RWPE2 (cell line): Measurements from ENCODE around the gene TMPRSS9.

ENCODE experiments used
- ATAC-seq: fragments of 200-7000 bp; cut with Tn5 transposase; 3 replicates; pipeline ENCODE4 v1.9.1; 2021; ENCODE audit warnings: low read depth
- DNase-seq: peaks from one replicate; pipeline ENCODE4 v3.0.0-alpha.2; 2020; ENCODE audit warnings: low spot score
- H3K27ac ChIP-seq: fragments of 450-650 bp; 2 replicates; pipeline ENCODE4 v1.5.1; 2017; ENCODE audit warnings: mild to moderate bottlenecking; ENCODE audit not compliant: poor library complexity, severe bottlenecking
- H3K27me3 ChIP-seq: fragments of 250-450 bp; sonication (Bioruptor Pico); 2 replicates; pipeline ENCODE4 v1.5.1; 2021; ENCODE audit warnings: mild to moderate bottlenecking, moderate library complexity; ENCODE audit not compliant: insufficient read depth, poor library complexity, severe bottlenecking
- H3K36me3 ChIP-seq: fragments of 250-450 bp; sonication (Bioruptor Pico); 2 replicates; pipeline ENCODE4 v1.5.1; 2020; ENCODE audit warnings: low read depth, mild to moderate bottlenecking, moderate library complexity
- H3K4me1 ChIP-seq: fragments of 250-450 bp; sonication (Bioruptor Pico); 2 replicates; pipeline ENCODE4 v1.5.1; 2021; ENCODE audit warnings: mild to moderate bottlenecking, moderate library complexity; ENCODE audit not compliant: insufficient read depth, poor library complexity, severe bottlenecking
- H3K4me3 ChIP-seq: fragments of 250-450 bp; sonication (Bioruptor Pico); 2 replicates; pipeline ENCODE4 v1.5.1; 2021; ENCODE audit warnings: mild to moderate bottlenecking, moderate library complexity; ENCODE audit not compliant: severe bottlenecking
- H3K9me3 ChIP-seq: fragments of 250-450 bp; sonication (Bioruptor Pico); 2 replicates; pipeline ENCODE4 v1.5.1; 2021; ENCODE audit warnings: mild to moderate bottlenecking, moderate library complexity; ENCODE audit not compliant: severe bottlenecking
- CTCF ChIP-seq: fragments of 450-650 bp; IDR thresholded peaks from one replicate; pipeline ENCODE4 v1.5.1; 2017; ENCODE audit warnings: mild to moderate bottlenecking, moderate library complexity; ENCODE audit not compliant: poor library complexity, severe bottlenecking

The TMPRSS9 gene

GRCh38 chr19:2361246-2362045 lies 1.4 kb downstream of the TMPRSS9 start:
- no peak for TF ChIP-seq CTCF
- no peak overlapping the region for H3K4me3 ChIP-seq
- H3K4me1 ChIP-seq = no peaks in the 10 kb centered on the region
- DNase-seq (peak; percentile 51), ATAC-seq (no peak)
- H3K27ac ChIP-seq = no peak overlapping the region
- H3K36me3 ChIP-seq = no peaks in the 10 kb centered on the region
- H3K27me3 ChIP-seq = peaks cover 35% of the 10 kb centered on the region
- no peaks in the 10 kb centered on the region for H3K9me3 ChIP-seq

- Histone ChIP-seq H3K9me3 (no peaks in the 10 kb centered on the region), H3K4me1 (no peaks in the 10 kb centered on the region), H3K4me3 (no peak overlapping the region), H3K36me3 (no peaks in the 10 kb centered on the region), H3K27ac (no peak overlapping the region), H3K27me3 (peaks cover 35% of the 10 kb centered on the region)
- DNase-seq (no peak), ATAC-seq (no peak)
- no peak for TF ChIP-seq CTCF
Measured at GRCh38 chr19:2362046-2362969, 2.2 kb downstream of the TMPRSS9 start.

GRCh38 chr19:2362970-2363300 lies 2.9 kb downstream of the TMPRSS9 start:
- no peak for ATAC-seq
- no peak for DNase-seq
- Histone ChIP-seq H3K27ac (no peak overlapping the region), H3K27me3 (peaks cover 35% of the 10 kb centered on the region), H3K9me3 (no peaks in the 10 kb centered on the region), H3K4me1 (no peaks in the 10 kb centered on the region), H3K36me3 (no peaks in the 10 kb centered on the region), H3K4me3 (no peak overlapping the region)
- TF ChIP-seq CTCF = no peak

- Histone ChIP-seq H3K4me1 (no peaks in the 10 kb centered on the region), H3K9me3 (no peaks in the 10 kb centered on the region), H3K27me3 (peaks cover 32% of the 10 kb centered on the region), H3K27ac (no peak overlapping the region), H3K4me3 (no peak overlapping the region), H3K36me3 (no peaks in the 10 kb centered on the region)
- no peak for ATAC-seq
- no peak for TF ChIP-seq CTCF
- DNase-seq = no peak
Measured at GRCh38 chr19:2363419-2363818, 3.4 kb downstream of the TMPRSS9 start.
